ENCODE results near the gene SSUH2.

The SSUH2 gene

DNA sequence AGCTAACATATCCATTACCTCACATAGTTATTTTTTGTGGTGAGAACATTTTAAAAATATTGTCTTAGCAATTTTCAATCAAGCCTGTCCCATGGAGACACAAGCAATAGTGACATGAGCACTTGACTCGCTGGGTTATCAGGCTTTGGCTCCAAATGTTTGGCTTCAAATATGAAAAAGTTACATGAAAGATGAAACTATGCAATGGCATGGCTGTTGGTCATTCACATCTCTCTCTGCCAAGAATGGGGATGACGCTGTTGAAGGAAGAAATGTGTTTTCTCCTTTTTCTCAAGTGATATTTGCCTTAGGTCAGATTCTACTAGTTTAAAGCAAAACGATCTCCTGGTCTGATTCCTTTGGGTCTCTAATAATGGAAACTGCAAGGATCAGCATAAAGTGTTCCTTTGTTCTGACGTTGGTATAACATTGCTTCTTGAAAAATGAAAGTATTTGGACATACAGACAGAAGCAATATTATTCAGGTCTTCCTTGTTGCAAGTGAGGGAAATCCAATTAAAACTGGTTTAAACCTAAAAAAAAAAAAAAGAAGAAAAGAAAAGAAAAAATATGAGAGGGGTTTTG is 71.2 kb downstream of the SSUH2 start:
- DNase-seq (ENCODE audit: low read depth, low spot score): no peak
- TF ChIP-seq, protein P1, sequence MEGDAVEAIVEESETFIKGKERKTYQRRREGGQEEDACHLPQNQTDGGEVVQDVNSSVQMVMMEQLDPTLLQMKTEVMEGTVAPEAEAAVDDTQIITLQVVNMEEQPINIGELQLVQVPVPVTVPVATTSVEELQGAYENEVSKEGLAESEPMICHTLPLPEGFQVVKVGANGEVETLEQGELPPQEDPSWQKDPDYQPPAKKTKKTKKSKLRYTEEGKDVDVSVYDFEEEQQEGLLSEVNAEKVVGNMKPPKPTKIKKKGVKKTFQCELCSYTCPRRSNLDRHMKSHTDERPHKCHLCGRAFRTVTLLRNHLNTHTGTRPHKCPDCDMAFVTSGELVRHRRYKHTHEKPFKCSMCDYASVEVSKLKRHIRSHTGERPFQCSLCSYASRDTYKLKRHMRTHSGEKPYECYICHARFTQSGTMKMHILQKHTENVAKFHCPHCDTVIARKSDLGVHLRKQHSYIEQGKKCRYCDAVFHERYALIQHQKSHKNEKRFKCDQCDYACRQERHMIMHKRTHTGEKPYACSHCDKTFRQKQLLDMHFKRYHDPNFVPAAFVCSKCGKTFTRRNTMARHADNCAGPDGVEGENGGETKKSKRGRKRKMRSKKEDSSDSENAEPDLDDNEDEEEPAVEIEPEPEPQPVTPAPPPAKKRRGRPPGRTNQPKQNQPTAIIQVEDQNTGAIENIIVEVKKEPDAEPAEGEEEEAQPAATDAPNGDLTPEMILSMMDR (IDR thresholded peaks at IDR 0.05; ENCODE audit: low read depth, low read length): no peak
- in situ Hi-C loops (cut with HindIII; ENCODE audit: low sequenced_read_pairs): no loop called here

DNA sequence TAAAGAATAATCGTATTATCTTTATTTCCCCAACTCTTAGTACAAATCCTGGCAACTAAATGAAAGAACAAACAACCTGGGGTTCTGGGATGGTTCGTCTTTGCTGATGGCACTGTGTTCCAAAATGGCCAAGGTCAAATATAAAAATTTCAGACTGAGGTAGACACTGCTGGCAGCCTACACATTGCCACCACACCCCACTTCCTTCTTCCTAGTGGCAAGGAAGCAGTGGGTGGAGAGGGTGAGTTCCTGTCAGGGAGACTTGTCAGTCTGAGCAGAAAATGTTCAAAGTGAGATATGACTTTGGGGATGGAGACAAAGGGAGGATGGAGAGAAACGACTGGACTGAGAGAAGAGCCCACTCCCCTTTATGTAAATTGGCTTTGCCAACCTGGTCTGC is 73.3 kb downstream of the SSUH2 start:
- in situ Hi-C loops (cut with HindIII; ENCODE audit: low sequenced_read_pairs): no loop called here
- DNase-seq (ENCODE audit: low read depth, low spot score): no peak
- no peak overlapping the region for H3K4me3 ChIP-seq (ENCODE audit: low read depth, low read length)
- TF ChIP-seq, protein P1 (IDR thresholded peaks at IDR 0.05; ENCODE audit: low read depth, low read length): no peak

More for the DNA sequence above, 71.2 kb downstream of the SSUH2 start:
- no peak overlapping the region for H3K4me3 ChIP-seq (ENCODE audit: low read depth, low read length)
